ENCODE measurements around the gene GLUL.

DNA sequence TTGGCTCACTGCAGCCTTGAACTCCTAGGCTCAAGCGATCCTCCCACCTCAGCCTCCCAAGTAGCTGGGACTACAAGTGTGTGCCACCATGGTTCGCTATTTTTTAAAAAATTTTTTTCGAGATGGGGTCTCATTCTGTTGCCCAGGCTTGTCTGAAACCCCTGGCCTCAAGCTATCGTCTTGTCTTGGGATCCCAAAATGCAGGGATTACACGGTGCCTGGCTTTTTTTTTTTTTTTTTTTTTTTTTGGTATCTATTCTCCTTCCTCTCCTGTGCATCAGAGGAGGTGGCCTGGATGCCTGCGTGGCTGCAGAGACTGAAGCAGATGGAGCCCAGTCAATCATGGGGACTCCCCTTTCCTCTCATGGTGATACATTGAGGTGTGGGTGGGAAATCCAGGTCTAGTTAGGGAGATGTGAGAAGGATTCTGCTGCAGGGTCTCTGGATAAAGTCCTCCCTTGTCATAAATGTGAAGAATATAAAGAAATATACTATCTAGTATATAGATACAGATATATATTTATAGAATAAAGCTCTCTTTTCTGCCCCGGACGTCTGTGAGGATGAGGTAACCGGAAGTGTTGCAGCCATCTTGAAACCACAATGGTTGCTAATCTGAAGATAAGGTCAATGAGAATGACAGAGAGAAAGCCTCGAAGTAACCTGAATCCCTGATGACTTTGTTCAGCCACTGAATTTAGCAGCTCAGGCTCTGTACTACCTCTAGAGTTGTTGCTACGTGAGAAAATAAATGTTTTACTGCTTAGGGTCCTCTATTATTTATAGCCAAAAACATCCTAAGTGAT lies 38.9 kb upstream of the GLUL start:
- TF ChIP-seq POLR2AphosphoS5 (IDR thresholded peaks at IDR 0.05; ENCODE audit: low read depth, low read length) (no peak), TAF1 (IDR thresholded peaks at IDR 0.05; ENCODE audit: low read depth, low read length) (no peak), POLR2A (IDR thresholded peaks at IDR 0.05; ENCODE audit: low read depth, low read length) (no peak), SPI1 (IDR thresholded peaks at IDR 0.05; ENCODE audit: low read depth, low read length) (no peak)

Measured in GM12891 (cell line).